Adrenal gland (tissue), 12 donors: Measurements from ENCODE around the gene GPT2. TPM values are rescaled to one million over a fixed set of nuclear protein-coding genes. Genes with fewer than 3 reads are reported as not detected.

Experiments used
- DNase-seq, 7 donors: peaks; one replicate each; pipeline ENCODE4 v3.0.0-alpha.2; 2019 to 2020
- H3K27ac ChIP-seq, 5 donors: fragments of 200-600 bp; sonication (generic) in 4 of 5; 1 replicate in 3 of 5; 2 replicates in 2 of 5; pipeline versions ENCODE4 v1.5.1 to v1.8.0; 2016 to 2020; ENCODE audit warnings: mild to moderate bottlenecking in 1 of 5
- H3K27me3 ChIP-seq: fragments of 200-600 bp; 2 replicates; pipeline ENCODE4 v1.8.0; 2021
- H3K36me3 ChIP-seq, 2 donors: fragments of 200-600 bp; replicated peaks in 1 of 2; 1 replicate in 1 of 2; 2 replicates in 1 of 2; pipeline versions ENCODE4 v1.5.1 to v1.8.0; 2018 to 2022
- H3K4me1 ChIP-seq, 2 donors: fragments of 200-600 bp; replicated peaks in 1 of 2; 1 replicate in 1 of 2; 2 replicates in 1 of 2; pipeline versions ENCODE4 v1.5.1 to v1.8.0; 2018 to 2021
- H3K4me3 ChIP-seq, 4 donors: fragments of 200-600 bp; sonication (generic) in 3 of 4; one replicate each; pipeline ENCODE4 v1.5.1; 2016 to 2018
- H3K9me3 ChIP-seq, 3 donors: fragments of 200-600 bp; sonication (generic) in 1 of 3; replicated peaks in 1 of 3; 1 replicate in 2 of 3; 2 replicates in 1 of 3; pipeline versions ENCODE4 v1.5.1 to v1.8.0; 2016 to 2021
- POLR2A ChIP-seq, 2 donors: fragments of 450-650 bp; IDR thresholded peaks; one replicate each; pipeline ENCODE4 v1.6.1; 2017; ENCODE audit warnings: antibody characterized with exemption in 2 of 2, mild to moderate bottlenecking in 2 of 2, moderate library complexity in 1 of 2
- WGBS, 4 donors: extraction: QIAGEN DNeasy Blood & Tissue Kit in 2 of 4; methylation state at CpG; one replicate each; pipeline versions ENCODE4 v1.1.5 to v1.1.7; 2013 to 2017; 5-methylcytosine and 5-hydroxymethylcytosine counted together
- intact Hi-C, 2 donors: fragments of 100-400 bp; cut with DNase I; formaldehyde crosslinking; loops; one replicate each; pipeline versions ENCODE4 v1.14.1 to v1.15.0; 2022 to 2023
- polyA plus RNA-seq, 3 donors: library from polyadenylated mRNA; stranded (reverse); fragments of 200-250 nt in 2 of 3; fragments of 350-450 nt in 1 of 3; fragmentation: Illumina TruSeq in 1 of 3; extraction: RNeasy Lipid Tissue Mini Kit (QIAGEN cat#74804) in 1 of 3; gene quantifications; one replicate each; pipeline ENCODE4 v1.2.3, GENCODE V29; 2013 to 2014
- total RNA-seq, 9 donors: library from RNA; depleted of rRNA in 4 of 9; stranded (reverse); fragments of >200 nt in 4 of 9; fragments of 120-200 nt in 1 of 9; fragmentation: NEBNext Ultra II Directional in 1 of 9; extraction: Animal tissue kit (Norgen Biotek cat#: 25700) in 1 of 9; gene quantifications; one replicate each; pipeline versions ENCODE4 v1.1.0 to v1.2.4, GENCODE V29; 2013 to 2023
- TF ChIP-seq, protein P1 (sequence below), 6 experiments: fragments of 450-650 bp in 4 of 6; fragments of 200-600 bp in 2 of 6; sonication (generic) in 1 of 6; IDR thresholded peaks; 1 replicate in 5 of 6; 2 replicates in 1 of 6; pipeline versions ENCODE4 v1.5.1 to v1.8.0; 2016 to 2021; ENCODE audit warnings: antibody characterized with exemption in 6 of 6, mild to moderate bottlenecking in 2 of 6, moderate library complexity in 1 of 6
- donor health status: healthy with polysubstance abuse.
- donor health status: Bipolar disorder and iron deficiency.
- donor health status: DM: yes; HTN: yes; CAD: no.
- donor health status: DM: no; HTN: no; CAD: no.
- donor health status: DM: no; HTN: no; CAD: no.
- donor health status: DM: yes; HTN: yes; CAD: no.

Gene GPT2
- total and polyA plus RNA-seq, 12 donors: 10.3 to 70.8 (median 21.2) TPM

DNA sequence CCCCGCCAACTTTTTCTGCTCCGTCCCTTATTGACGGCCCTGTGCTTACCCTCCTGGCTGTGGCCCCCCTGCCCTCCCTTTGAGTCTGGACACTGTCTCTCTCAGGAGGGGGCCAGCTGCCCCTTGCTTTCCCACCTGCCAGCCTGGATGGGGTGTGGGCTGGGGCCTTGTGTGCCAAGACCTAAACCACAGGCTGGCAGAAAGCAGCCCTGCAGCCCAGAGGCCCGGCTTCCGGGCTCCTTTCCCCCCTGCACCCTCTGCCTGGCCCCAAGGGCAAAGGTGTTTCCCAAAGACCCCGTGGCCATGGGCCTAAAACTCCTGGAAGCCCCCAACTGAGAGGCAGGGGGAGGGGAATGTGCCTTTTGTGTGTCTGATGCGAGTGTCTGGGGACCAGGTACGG lies 17.5 kb downstream of the GPT2 start:
- intact Hi-C loops: no loop called here
- Histone ChIP-seq H3K4me3 (no peak overlapping the region), H3K27me3 (no peaks in the 10 kb centered on the region), H3K4me1 (peaks cover 0 to 5% of the 10 kb centered on the region in 2 donors), H3K27ac (no peak overlapping the region), H3K36me3 (no peaks in the 10 kb centered on the region), H3K9me3 (no peaks in the 10 kb centered on the region)
- TF ChIP-seq, protein P1, sequence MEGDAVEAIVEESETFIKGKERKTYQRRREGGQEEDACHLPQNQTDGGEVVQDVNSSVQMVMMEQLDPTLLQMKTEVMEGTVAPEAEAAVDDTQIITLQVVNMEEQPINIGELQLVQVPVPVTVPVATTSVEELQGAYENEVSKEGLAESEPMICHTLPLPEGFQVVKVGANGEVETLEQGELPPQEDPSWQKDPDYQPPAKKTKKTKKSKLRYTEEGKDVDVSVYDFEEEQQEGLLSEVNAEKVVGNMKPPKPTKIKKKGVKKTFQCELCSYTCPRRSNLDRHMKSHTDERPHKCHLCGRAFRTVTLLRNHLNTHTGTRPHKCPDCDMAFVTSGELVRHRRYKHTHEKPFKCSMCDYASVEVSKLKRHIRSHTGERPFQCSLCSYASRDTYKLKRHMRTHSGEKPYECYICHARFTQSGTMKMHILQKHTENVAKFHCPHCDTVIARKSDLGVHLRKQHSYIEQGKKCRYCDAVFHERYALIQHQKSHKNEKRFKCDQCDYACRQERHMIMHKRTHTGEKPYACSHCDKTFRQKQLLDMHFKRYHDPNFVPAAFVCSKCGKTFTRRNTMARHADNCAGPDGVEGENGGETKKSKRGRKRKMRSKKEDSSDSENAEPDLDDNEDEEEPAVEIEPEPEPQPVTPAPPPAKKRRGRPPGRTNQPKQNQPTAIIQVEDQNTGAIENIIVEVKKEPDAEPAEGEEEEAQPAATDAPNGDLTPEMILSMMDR (IDR thresholded peaks at IDR 0.05): no peak
- no peak for TF ChIP-seq POLR2A (IDR thresholded peaks at IDR 0.05)
- no peak for DNase-seq
- 84 to 97% (median 92%) methylated on average over 5 to 8 of the region's 8 CpGs for WGBS, 4 donors

DNA sequence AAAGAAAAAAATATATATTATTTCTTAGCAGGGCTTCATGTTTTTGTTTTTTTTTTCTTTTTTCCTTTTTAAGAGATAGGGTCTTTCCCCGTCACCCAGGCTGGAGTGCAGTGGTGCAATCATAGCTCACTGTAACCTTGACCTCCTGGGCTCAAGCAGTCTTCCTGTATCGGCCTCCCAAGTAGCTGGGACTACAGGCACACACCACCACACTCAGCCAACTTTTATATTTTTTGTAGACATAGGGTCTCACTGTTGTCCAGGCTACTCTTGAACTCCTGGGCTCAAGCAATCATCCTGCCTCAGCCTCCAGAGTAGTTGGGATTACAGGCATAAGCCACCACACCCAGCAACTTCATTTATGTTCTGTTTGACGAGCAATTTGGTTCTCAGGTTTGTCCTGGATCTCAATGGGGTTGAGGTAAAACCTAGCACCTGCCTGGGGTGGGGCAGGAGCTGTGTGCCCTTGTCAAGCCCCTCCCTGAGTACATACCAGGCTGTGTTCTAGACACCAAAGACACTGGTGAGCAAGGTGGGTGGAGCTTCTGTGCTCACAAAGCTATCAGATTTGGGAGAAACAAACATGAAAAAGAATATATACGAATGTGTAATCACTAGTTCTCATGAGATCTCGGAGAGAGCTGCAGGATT lies 19.2 kb downstream of the GPT2 start:
- DNase-seq: no peak
- Histone ChIP-seq H3K27ac (no peak overlapping the region), H3K4me3 (no peak overlapping the region), H3K4me1 (peaks cover 0 to under 1% of the 10 kb centered on the region in 2 donors), H3K9me3 (no peaks in the 10 kb centered on the region), H3K36me3 (no peaks in the 10 kb centered on the region), H3K27me3 (no peaks in the 10 kb centered on the region)
- WGBS, 4 donors: 88 to 98% (median 92%) methylated on average over 5 of the region's 5 CpGs
- no peak for TF ChIP-seq POLR2A (IDR thresholded peaks at IDR 0.05)
- TF ChIP-seq, protein P1 (IDR thresholded peaks at IDR 0.05): no peak
- intact Hi-C loops: no loop called here

DNA sequence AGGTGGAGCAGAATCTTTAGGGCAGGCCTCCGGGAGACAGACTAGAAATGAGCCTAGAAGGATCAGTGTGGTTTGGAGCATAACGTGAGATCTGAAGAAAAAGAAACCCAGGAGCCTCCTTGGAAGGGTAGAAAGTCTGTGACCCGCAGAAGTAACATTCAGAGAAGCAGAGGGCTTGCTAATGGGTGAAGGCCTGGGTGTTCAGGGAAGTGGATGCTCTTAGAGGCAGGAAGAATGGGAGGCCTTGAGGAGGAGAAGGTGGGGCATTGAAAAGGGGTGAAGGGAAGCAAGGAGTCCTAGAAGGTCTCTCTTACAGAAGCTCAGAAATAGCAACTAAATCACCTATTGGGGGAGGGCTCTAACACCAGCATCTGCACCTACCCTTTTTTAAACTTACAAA lies 20.3 kb downstream of the GPT2 start:
- no peak overlapping the region for H3K27ac ChIP-seq
- H3K4me1 ChIP-seq: peaks cover 0 to 6% of the 10 kb centered on the region in 2 donors
- H3K4me3 ChIP-seq: no peak overlapping the region
- TF ChIP-seq, protein P1 (IDR thresholded peaks at IDR 0.05): no peak
- intact Hi-C loops: no loop called here
- DNase-seq: no peak
- no peaks in the 10 kb centered on the region for H3K36me3 ChIP-seq
- 91 to 97% (median 95%) methylated on average over 3 of the region's 3 CpGs for WGBS, 4 donors
- no peaks in the 10 kb centered on the region for H3K9me3 ChIP-seq
- H3K27me3 ChIP-seq: no peaks in the 10 kb centered on the region

DNA sequence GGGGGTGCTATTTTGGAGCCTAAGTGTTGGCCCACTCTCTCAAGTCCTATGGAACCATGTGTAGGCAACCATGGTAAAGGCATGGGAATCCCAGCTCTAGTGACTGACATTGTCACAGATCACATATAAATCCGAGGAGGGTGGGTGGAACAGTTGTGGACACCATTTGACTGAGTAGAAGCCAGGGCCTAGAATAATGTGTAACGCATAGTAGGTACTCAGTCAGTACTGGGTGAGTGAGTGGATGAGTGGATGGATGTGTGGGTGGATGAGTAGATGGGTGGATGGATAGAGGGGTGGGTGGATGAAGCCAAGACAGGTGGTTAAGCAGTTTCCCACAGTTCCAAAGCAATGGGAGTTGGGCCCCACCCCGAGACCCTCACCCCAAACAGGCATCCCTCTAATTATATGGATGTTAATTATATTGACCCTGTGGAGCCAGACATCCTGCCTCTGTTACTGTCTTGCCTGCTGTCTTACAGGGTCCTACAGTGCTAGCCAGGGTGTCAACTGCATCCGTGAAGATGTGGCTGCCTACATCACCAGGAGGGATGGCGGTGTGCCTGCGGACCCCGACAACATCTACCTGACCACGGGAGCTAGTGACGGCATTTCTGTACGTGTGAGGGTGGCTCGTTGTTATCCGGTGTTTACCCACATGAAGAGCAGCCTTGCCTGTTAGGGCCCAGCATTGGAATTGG lies 22.3 kb downstream of the GPT2 start:
- Histone ChIP-seq H3K27ac (no peak overlapping the region), H3K9me3 (no peaks in the 10 kb centered on the region), H3K27me3 (no peaks in the 10 kb centered on the region), H3K36me3 (no peaks in the 10 kb centered on the region), H3K4me1 (peaks cover 5 to 6% of the 10 kb centered on the region in 2 donors), H3K4me3 (no peak overlapping the region)
- TF ChIP-seq, protein P1 (IDR thresholded peaks at IDR 0.05): no peak
- TF ChIP-seq POLR2A (IDR thresholded peaks at IDR 0.05): no peak
- intact Hi-C loops: no loop called here
- no peak for DNase-seq
- WGBS, 4 donors: 91 to 93% (median 93%) methylated on average over 4 to 12 of the region's 12 CpGs
